Measurements from ENCODE around the gene TMEM178B. TPM values are rescaled to one million over a fixed set of nuclear protein-coding genes. Genes with fewer than 3 reads are reported as not detected.

Gene TMEM178B
- total and polyA plus RNA-seq, 9 donors: 0.10 to 1.6 (median 0.30) TPM

- 28 to 47% (median 35%) methylated on average over 2 of the region's 2 CpGs for WGBS, 3 donors
- Histone ChIP-seq H3K27me3 (no peaks in the 10 kb centered on the region), H3K9me3 (no peaks in the 10 kb centered on the region), H3K4me3 (no peak overlapping the region), H3K4me1 (ENCODE audit: insufficient read depth) (no peaks in the 10 kb centered on the region), H3K36me3 (no peaks in the 10 kb centered on the region), H3K27ac (no peak overlapping the region)
- intact Hi-C loops (cut with DNase I): no loop called here
- no peak for TF ChIP-seq CTCF (IDR thresholded peaks at IDR 0.05)
- no peak for TF ChIP-seq POLR2A (IDR thresholded peaks at IDR 0.05)
- no peak for TF ChIP-seq EP300 (IDR thresholded peaks at IDR 0.05)
- DNase-seq: no peak
These were observed 221.6 kb downstream of the TMEM178B start for GRCh38 chr7:141295367-141295895.

DNA sequence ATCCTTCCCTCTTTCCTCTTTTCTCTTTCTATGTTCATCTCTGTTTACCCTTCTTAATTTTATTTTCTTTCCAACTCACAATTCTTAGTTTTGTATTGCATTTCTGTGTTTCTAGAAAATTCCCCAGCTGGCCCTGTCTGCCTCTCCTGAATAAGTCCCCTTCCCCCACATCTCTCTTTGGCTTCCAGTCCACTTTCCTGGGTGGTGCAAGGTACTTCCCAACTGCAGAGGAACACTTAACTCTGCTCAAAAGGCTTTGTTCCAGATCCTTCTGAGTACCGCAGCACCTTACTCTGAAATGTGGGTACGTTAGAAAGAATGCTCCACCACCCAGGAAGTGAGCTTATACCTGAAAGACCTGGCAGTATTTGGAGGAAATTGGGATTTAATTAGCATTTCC is 227.0 kb downstream of the TMEM178B start:
- intact Hi-C loops (cut with DNase I): no loop called here
- WGBS, 3 donors: 73 to 76% (median 73%) methylated on average over 2 of the region's 2 CpGs
- Histone ChIP-seq H3K27me3 (no peaks in the 10 kb centered on the region), H3K9me3 (no peaks in the 10 kb centered on the region), H3K36me3 (no peaks in the 10 kb centered on the region), H3K27ac (no peak overlapping the region), H3K4me3 (no peak overlapping the region), H3K4me1 (ENCODE audit: insufficient read depth) (no peaks in the 10 kb centered on the region)
- TF ChIP-seq POLR2A (IDR thresholded peaks at IDR 0.05): no peak
- TF ChIP-seq CTCF (IDR thresholded peaks at IDR 0.05): no peak
- TF ChIP-seq EP300 (IDR thresholded peaks at IDR 0.05): no peak
- no peak for DNase-seq

DNA sequence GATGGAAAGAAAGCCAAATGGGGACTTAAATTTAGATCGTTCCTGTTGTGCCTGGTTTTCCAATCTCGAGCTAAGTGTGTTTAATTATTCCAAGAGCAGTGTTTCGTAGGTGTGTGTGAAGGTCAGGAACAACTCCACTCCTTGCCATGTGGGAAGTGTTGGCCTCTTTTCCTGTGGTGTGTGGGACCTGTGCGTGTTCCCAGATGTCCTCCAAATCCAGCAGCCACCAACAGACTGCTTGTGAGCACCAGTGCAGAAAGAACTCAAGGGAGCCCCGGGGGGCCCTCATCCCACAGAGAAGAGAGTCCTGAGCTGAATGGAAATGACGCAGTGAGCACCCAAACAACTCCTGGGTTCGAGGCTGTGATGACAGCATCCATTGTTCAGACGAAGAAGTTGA is 227.7 kb downstream of the TMEM178B start:
- H3K4me3 ChIP-seq: no peak overlapping the region
- no peaks in the 10 kb centered on the region for H3K36me3 ChIP-seq
- WGBS, 3 donors: 62 to 72% (median 64%) methylated on average over 8 of the region's 8 CpGs
- no peaks in the 10 kb centered on the region for H3K27me3 ChIP-seq
- intact Hi-C loops (cut with DNase I): no loop called here
- no peaks in the 10 kb centered on the region for H3K4me1 ChIP-seq (ENCODE audit: insufficient read depth)
- TF ChIP-seq CTCF (IDR thresholded peaks at IDR 0.05) (no peak), EP300 (IDR thresholded peaks at IDR 0.05) (no peak), POLR2A (IDR thresholded peaks at IDR 0.05) (no peak)
- DNase-seq: no peak
- H3K9me3 ChIP-seq: no peaks in the 10 kb centered on the region
- H3K27ac ChIP-seq: no peak overlapping the region

DNA sequence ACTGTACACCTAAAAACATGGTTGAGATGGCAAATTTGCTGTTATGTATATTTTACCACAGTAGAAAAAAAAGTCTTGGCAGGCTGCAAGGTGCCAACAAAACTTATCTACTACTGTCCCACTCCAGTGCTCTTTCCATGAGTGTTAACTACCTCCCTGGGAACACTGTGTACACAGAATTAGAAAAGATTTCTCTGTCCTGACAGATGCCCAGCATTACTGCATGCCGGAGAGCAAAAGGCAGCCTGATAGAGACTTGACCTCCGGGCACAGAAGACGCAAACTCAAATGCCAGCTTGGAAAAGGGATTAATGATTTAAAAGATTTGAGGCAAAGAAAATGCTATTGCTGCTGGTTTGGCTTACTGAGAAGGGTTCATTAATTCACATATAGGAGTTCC is 228.8 kb downstream of the TMEM178B start:
- H3K9me3 ChIP-seq: no peaks in the 10 kb centered on the region
- H3K27me3 ChIP-seq: no peaks in the 10 kb centered on the region
- intact Hi-C loops (cut with DNase I): no loop called here
- H3K36me3 ChIP-seq: no peaks in the 10 kb centered on the region
- H3K4me1 ChIP-seq (ENCODE audit: insufficient read depth): no peaks in the 10 kb centered on the region
- H3K4me3 ChIP-seq: no peak overlapping the region
- 84 to 89% (median 84%) methylated on average over 3 of the region's 3 CpGs for WGBS, 3 donors
- DNase-seq: no peak
- TF ChIP-seq CTCF (IDR thresholded peaks at IDR 0.05) (no peak), POLR2A (IDR thresholded peaks at IDR 0.05) (no peak), EP300 (IDR thresholded peaks at IDR 0.05) (no peak)
- no peak overlapping the region for H3K27ac ChIP-seq

Data from ovary (tissue), 9 donors.